Activated T-helper 1 cell treated with anti-CD3 and anti-CD28 coated beads, Interleukin-12 subunit alpha, Interleukin-12 subunit beta, Interleukin-2, Interleukin-4 antibody, amounts not matched to agents 30 ng/mL and 10 ng/mL and 1 ng/mL, durations not matched to agents 14 hours and 24 hours and 36 hours (primary cell): ENCODE data around the gene PPP2R2D. TPM values are rescaled to one million over a fixed set of nuclear protein-coding genes. Genes with fewer than 3 reads are reported as not detected.

ENCODE experiments used
- DNase-seq: peaks from one replicate; pipeline ENCODE4 v3.0.0; 2021; ENCODE audit warnings: low spot score
- H3K27ac Mint-ChIP-seq: one replicate; pipeline ENCODE4 v1.8.0; 2021; ENCODE audit warnings: mild to moderate bottlenecking, mixed read lengths
- H3K27me3 Mint-ChIP-seq: one replicate; pipeline ENCODE4 v1.8.0; 2022; ENCODE audit warnings: mild to moderate bottlenecking, moderate library complexity, mixed read lengths; ENCODE audit not compliant: insufficient read depth
- H3K36me3 Mint-ChIP-seq: one replicate; pipeline ENCODE4 v1.8.0; 2021; ENCODE audit warnings: low read depth, mixed read lengths
- H3K4me1 Mint-ChIP-seq: one replicate; pipeline ENCODE4 v1.8.0; 2021; ENCODE audit warnings: low read depth, mixed read lengths
- H3K4me3 Mint-ChIP-seq: one replicate; pipeline ENCODE4 v1.8.0; 2021; ENCODE audit warnings: mild to moderate bottlenecking, moderate library complexity, mixed read lengths
- H3K9me3 Mint-ChIP-seq: one replicate; pipeline ENCODE4 v1.8.0; 2021; ENCODE audit warnings: mixed read lengths
- intact Hi-C: fragments of 100-400 bp; cut with micrococcal nuclease; formaldehyde crosslinking; loops from one replicate; pipeline ENCODE4 v1.15.1; 2024
- total RNA-seq: library from RNA; stranded (reverse); gene quantifications from 2 replicates; pipeline ENCODE4 v1.2.3, GENCODE V29; 2022

PPP2R2D gene
- total RNA-seq, 1 donor from 2014 or later, result 37.6 TPM

DNA sequence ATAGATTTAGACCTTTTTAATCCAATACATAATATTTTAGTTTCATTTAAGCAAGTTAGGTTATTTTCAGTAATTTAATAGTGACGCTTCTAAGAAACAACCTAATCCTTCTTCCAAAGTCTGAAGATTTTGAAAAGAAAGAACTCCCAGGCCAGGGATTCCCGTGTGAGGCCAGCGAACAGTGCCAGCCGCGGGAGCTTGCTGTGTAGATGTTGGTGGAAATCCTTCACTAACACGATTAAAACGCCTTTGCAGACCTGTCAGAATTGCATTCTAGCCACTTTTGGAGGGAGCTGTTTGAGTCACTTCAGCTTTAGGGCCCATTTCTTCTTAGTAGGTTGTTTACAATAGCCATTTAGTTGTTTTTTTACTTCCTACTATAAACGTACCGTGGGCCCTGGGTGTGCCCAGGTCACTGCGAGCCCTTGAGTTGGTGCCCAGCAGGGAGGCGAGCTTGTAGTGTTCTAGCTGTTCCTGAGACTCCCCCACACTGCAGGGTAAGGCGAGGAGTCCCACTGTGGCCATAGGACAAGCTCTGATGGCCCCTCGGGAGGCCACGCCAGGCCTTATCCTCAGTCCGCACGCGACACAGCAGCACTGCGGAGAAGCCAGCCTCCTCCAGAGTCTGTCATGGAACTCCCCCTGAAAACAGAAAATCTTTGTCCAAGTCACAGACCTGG is 32.3 kb downstream of the PPP2R2D start:
- intact Hi-C loops, result no loop called here

DNA sequence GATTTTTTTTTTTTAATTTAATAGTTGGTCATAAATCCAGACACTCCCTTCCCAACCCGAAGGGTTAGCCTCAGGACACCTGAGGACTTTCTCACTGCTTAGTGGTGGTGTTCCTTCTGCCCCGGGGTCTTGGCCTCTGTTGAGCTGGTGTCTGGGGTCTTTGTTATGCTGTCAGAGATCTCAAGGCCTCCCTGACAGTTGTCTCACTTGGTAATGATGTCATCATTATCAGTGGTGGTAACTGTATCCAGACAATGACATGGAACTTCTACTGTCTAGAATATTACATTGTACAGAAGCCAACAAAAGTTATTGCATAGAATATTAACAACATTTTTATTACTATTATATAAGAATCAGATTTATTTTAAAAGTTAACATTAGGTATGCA is 32.9 kb downstream of the PPP2R2D start:
- H3K27ac Mint-ChIP-seq, result no peak overlapping the region
- H3K4me1 Mint-ChIP-seq, result peaks cover 29% of the 10 kb centered on the region
- no peak overlapping the region for H3K4me3 Mint-ChIP-seq
- DNase-seq, result no peak
- H3K9me3 Mint-ChIP-seq, result no peaks in the 10 kb centered on the region
- H3K27me3 Mint-ChIP-seq, result no peaks in the 10 kb centered on the region
- intact Hi-C loops, result no loop called here
- peaks cover 18% of the 10 kb centered on the region for H3K36me3 Mint-ChIP-seq

More for the DNA sequence above, 32.3 kb downstream of the PPP2R2D start:
- Mint-ChIP-seq H3K4me1 (peaks cover 34% of the 10 kb centered on the region), H3K9me3 (no peaks in the 10 kb centered on the region), H3K4me3 (no peak overlapping the region), H3K36me3 (peaks cover 14% of the 10 kb centered on the region), H3K27ac (no peak overlapping the region), H3K27me3 (no peaks in the 10 kb centered on the region)
- DNase-seq, result no peak

DNA sequence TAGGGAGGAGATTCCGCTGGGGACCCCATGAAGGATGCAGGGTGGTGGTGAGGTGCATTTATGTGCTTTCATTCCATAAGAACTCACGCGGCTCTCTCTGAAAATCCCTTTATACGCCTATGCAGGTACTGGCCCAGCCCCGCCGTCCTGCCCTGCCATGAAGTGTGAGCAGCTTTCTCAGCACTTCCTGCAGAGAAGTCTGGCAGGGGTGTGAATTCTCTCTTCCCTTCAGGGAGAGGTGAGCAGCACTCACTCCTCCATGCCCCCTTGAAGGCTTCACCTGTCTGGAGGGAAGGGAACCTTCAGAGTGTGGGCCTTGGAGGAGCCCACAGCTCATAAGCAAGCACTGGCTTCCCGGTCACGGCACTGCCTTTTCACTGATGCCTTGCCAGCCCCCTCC is 34.0 kb downstream of the PPP2R2D start:
- peaks cover 18% of the 10 kb centered on the region for H3K4me1 Mint-ChIP-seq
- no peaks in the 10 kb centered on the region for H3K27me3 Mint-ChIP-seq
- intact Hi-C loops, result no loop called here
- H3K4me3 Mint-ChIP-seq, result no peak overlapping the region
- no peaks in the 10 kb centered on the region for H3K9me3 Mint-ChIP-seq
- no peak overlapping the region for H3K27ac Mint-ChIP-seq
- DNase-seq, result no peak
- H3K36me3 Mint-ChIP-seq, result peaks cover 20% of the 10 kb centered on the region

GRCh38 chr10:131935260-131935659 is 34.5 kb downstream of the PPP2R2D start:
- no peaks in the 10 kb centered on the region for H3K9me3 Mint-ChIP-seq
- H3K27ac Mint-ChIP-seq, result no peak overlapping the region
- peaks cover 13% of the 10 kb centered on the region for H3K4me1 Mint-ChIP-seq
- H3K4me3 Mint-ChIP-seq, result no peak overlapping the region
- peaks cover 18% of the 10 kb centered on the region for H3K36me3 Mint-ChIP-seq
- no peaks in the 10 kb centered on the region for H3K27me3 Mint-ChIP-seq
- intact Hi-C loops, result no loop called here
- no peak for DNase-seq

GRCh38 chr10:131936294-131936693 is 35.5 kb downstream of the PPP2R2D start:
- Mint-ChIP-seq H3K4me1 (peaks cover 3% of the 10 kb centered on the region), H3K27me3 (no peaks in the 10 kb centered on the region), H3K9me3 (no peaks in the 10 kb centered on the region), H3K36me3 (peaks cover 22% of the 10 kb centered on the region), H3K27ac (no peak overlapping the region), H3K4me3 (no peak overlapping the region)
- no peak for DNase-seq
- intact Hi-C loops, result no loop called here

- H3K27ac Mint-ChIP-seq, result no peak overlapping the region
- no peaks in the 10 kb centered on the region for H3K4me1 Mint-ChIP-seq
- no peak overlapping the region for H3K4me3 Mint-ChIP-seq
- intact Hi-C loops, result no loop called here
- DNase-seq, result no peak
- no peaks in the 10 kb centered on the region for H3K9me3 Mint-ChIP-seq
- no peaks in the 10 kb centered on the region for H3K27me3 Mint-ChIP-seq
- peaks cover 22% of the 10 kb centered on the region for H3K36me3 Mint-ChIP-seq
Observed at GRCh38 chr10:131936736-131937135, 35.9 kb downstream of the PPP2R2D start.

- Mint-ChIP-seq H3K9me3 (no peaks in the 10 kb centered on the region), H3K27ac (no peak overlapping the region)
Observed at GRCh38 chr10:131937836-131938235, 37.0 kb downstream of the PPP2R2D start.

DNA sequence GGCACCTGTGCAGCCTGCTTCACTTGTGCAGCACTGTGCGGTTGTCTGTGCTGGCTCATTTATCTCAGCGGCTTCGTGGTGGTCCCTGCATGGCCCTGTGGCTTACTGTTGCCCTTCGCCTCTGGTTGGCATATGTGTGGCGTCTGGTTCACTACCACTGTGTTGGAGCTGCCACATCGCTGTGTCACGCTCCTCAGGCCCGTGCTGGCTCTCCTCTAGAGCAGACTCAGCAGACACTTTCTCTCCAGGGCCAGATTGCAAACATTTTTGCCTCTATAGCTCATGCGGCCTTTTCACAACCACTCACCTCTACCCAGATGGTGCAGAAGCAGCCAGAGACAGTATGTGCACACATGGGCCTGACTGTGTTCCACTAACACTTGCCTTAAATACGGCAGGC is 37.9 kb downstream of the PPP2R2D start:
- H3K9me3 Mint-ChIP-seq, result no peaks in the 10 kb centered on the region
- no peak overlapping the region for H3K27ac Mint-ChIP-seq
- no peak overlapping the region for H3K4me3 Mint-ChIP-seq
- peaks cover 22% of the 10 kb centered on the region for H3K36me3 Mint-ChIP-seq
- no peak for DNase-seq
- intact Hi-C loops, result no loop called here
- H3K4me1 Mint-ChIP-seq, result peaks cover 6% of the 10 kb centered on the region
- H3K27me3 Mint-ChIP-seq, result no peaks in the 10 kb centered on the region

More at GRCh38 chr10:131937836-131938235, 37.0 kb downstream of the PPP2R2D start:
- no peak for DNase-seq
- no peak overlapping the region for H3K4me3 Mint-ChIP-seq
- no peaks in the 10 kb centered on the region for H3K27me3 Mint-ChIP-seq
- intact Hi-C loops, result no loop called here
- H3K36me3 Mint-ChIP-seq, result peaks cover 22% of the 10 kb centered on the region
- H3K4me1 Mint-ChIP-seq, result peaks cover under 1% of the 10 kb centered on the region

DNA sequence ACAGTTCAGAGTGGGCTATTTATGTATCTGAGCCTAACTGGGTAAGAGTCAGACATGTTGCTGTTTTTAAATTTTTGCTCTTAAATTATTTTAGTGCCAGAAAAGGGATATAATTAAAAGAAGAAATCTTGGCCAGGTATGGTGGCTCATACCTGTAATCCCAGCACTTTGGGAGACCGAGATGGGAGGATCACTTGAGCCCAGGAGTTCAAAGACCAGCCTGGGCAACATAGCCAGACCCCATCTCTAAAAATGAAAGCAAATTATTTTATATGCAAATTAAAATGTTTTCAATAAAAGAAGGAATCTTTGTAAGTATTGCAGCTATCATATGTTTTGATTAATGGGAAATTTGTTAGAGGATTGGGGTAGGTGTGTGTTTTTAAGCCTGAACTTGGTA is 41.6 kb downstream of the PPP2R2D start:
- Mint-ChIP-seq H3K36me3 (peaks cover 30% of the 10 kb centered on the region), H3K27me3 (no peaks in the 10 kb centered on the region), H3K4me3 (no peak overlapping the region), H3K4me1 (peaks cover 6% of the 10 kb centered on the region), H3K9me3 (no peaks in the 10 kb centered on the region), H3K27ac (no peak overlapping the region)
- intact Hi-C loops, result no loop called here
- DNase-seq, result no peak

DNA sequence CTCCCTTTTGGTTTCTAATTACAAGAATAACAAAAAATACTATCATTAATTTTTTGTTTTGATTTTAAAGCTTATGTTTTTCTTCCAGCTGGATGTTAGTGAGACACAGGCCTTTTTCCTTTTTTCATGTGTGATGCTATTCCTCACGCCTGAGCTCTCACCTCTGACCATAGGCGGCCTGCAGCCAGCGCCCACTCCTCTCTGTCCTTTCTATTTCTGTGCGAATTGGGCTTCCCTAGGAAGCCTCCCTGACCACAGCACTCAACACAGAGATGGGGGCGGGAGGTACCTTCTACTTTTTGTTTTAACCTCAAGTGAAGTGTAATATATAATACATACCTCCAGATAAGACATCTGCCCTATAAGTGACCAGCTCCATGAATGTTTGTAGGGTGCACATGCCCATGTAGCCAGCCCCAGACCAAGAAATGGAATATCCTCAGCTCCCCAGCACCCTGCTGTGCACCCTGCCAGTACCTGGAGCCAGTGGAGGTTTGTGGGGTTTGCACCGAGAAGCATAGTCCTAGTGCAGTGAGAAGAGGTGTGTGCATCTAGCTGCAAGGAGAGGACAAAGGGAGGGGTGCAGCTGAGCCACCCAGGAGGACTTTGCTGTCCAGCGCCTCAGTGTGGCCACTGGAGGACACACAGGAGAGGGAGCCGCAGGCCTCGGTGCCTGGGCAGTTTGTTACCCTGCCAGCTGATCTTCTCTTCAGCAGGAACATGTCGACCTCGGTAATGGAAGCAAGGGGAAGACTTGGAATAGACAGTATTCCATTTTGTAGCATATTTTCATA is 42.4 kb downstream of the PPP2R2D start:
- Mint-ChIP-seq H3K9me3 (no peaks in the 10 kb centered on the region), H3K36me3 (peaks cover 37% of the 10 kb centered on the region), H3K27me3 (no peaks in the 10 kb centered on the region), H3K4me1 (peaks cover 6% of the 10 kb centered on the region), H3K27ac (no peak overlapping the region), H3K4me3 (no peak overlapping the region)
- DNase-seq, result no peak
- intact Hi-C loops, result loop anchor here (1.0 kb wide), 1 partner anchor 58 kb away; no protein-coding TSS in a partner anchor

GRCh38 chr10:131944412-131944811 is 43.6 kb downstream of the PPP2R2D start:
- Mint-ChIP-seq H3K36me3 (peaks cover 35% of the 10 kb centered on the region), H3K27ac (no peak overlapping the region), H3K4me1 (peaks cover 6% of the 10 kb centered on the region), H3K4me3 (no peak overlapping the region), H3K27me3 (no peaks in the 10 kb centered on the region), H3K9me3 (no peaks in the 10 kb centered on the region)
- intact Hi-C loops, result no loop called here
- no peak for DNase-seq

- Mint-ChIP-seq H3K36me3 (peaks cover 32% of the 10 kb centered on the region), H3K4me3 (no peak overlapping the region), H3K27ac (no peak overlapping the region), H3K27me3 (no peaks in the 10 kb centered on the region), H3K9me3 (no peaks in the 10 kb centered on the region), H3K4me1 (peaks cover 6% of the 10 kb centered on the region)
- intact Hi-C loops, result no loop called here
- no peak for DNase-seq
Observed at GRCh38 chr10:131944976-131945695, 44.3 kb downstream of the PPP2R2D start.

DNA sequence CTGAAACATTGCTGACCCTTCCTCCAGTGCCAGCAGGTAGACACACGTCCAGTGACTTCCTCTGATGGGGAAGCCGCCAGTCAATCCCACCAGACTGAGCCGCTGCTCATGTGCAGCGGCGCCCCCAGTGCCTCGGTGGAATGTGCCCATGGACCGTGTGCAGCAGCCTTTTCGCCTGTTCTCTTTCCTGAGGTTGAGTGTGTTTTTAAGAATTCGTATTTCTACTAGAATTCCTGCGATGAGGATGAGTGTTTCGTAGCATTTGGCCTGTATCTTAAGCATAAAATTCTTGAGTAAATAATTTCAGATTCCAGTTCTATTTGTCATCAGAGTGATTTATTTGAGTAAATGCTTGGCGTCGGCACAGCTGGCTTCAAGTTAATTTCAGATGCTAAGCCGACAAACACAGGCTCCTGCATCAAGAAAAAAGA is 45.5 kb downstream of the PPP2R2D start:
- Mint-ChIP-seq H3K27me3 (no peaks in the 10 kb centered on the region), H3K4me1 (peaks cover 6% of the 10 kb centered on the region), H3K4me3 (no peak overlapping the region), H3K9me3 (no peaks in the 10 kb centered on the region), H3K36me3 (peaks cover 26% of the 10 kb centered on the region), H3K27ac (no peak overlapping the region)
- intact Hi-C loops, result no loop called here
- DNase-seq, result no peak
